ENCODE measurements around the gene CASQ2. TPM values are rescaled to one million over a fixed set of nuclear protein-coding genes. Genes with fewer than 3 reads are reported as not detected.

CASQ2 gene
- polyA plus RNA-seq, 3 donors: not detected

DNA sequence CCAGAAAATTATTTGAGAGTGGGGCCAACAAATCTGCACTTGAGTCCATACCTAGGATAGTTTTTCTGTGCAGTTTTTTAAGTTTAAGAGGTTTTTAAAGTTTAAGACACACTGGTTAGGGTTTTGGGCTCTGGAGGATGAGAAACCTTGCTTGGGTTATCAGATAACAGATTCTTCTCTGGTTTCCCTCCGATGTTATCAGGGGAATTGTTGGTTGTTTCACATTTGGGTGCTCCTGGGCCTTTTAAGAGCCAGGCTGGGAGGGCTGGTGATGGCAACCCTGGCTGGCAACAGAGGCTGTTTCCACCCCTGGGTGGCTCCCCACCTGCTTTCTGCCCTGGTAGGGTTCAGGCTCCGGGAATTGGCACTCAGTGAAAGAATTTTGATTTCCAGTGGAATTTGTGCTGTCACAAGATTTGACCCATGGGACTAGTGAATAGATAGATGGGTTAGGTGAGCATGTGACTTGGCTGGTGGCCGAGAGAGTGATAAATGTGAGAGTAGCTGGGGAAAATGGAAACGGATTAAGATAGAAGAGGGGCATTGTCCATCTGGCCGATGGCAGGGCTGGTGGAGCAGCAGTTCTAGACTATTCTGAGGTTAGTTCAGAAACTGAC lies 111.9 kb downstream of the CASQ2 start:
- Histone ChIP-seq H3K4me1 (ENCODE audit: control insufficient read depth in 1 of 2, insufficient read depth in 2 of 2, low read length in 2 of 2) (peaks cover 0 to 6% of the 10 kb centered on the region in 2 donors), H3K36me3 (replicated peaks in 1 of 2; ENCODE audit: control insufficient read depth in 1 of 2, insufficient read depth in 2 of 2, low read length in 2 of 2) (peaks cover 0 to 38% of the 10 kb centered on the region in 2 donors), H3K4me3 (replicated peaks in 1 of 3; ENCODE audit: low read depth in 2 of 3, low read length in 3 of 3) (no peak overlapping the region), H3K27ac (ENCODE audit: low read depth in 1 of 2, low read length in 2 of 2) (no peak overlapping the region), H2AFZ (ENCODE audit: insufficient read depth, low read depth, low read length, poor library complexity, severe bottlenecking) (no peak overlapping the region), H3K9ac (ENCODE audit: insufficient read depth, low read length, poor library complexity, severe bottlenecking) (no peak overlapping the region), H3K4me2 (replicated peaks; ENCODE audit: extremely low read depth, low read length, poor library complexity, severe bottlenecking) (no peak overlapping the region), H4K20me1 (ENCODE audit: insufficient read depth, low read length) (no peaks in the 10 kb centered on the region), H3K9me3 (replicated peaks in 1 of 2; ENCODE audit: control insufficient read depth in 1 of 2, insufficient read depth in 1 of 2, low read length in 2 of 2) (peaks cover 0 to 4% of the 10 kb centered on the region in 2 donors), H3K27me3 (ENCODE audit: control insufficient read depth in 2 of 2, insufficient read depth in 2 of 2, low read length in 2 of 2) (no peaks in the 10 kb centered on the region), H3K79me2 (ENCODE audit: insufficient read depth, low read length) (no peaks in the 10 kb centered on the region)
- Mint-ChIP-seq H3K36me3 (peaks cover 16 to 17% of the 10 kb centered on the region in 2 donors), H3K27ac (no peak overlapping the region), H3K27me3 (ENCODE audit: low read depth in 3 of 3) (peaks cover 0 to 2% (median 0%) of the 10 kb centered on the region in 3 donors), H3K4me3 (no peak overlapping the region), H3K9me3 (peaks cover 0 to 5% (median 0%) of the 10 kb centered on the region in 7 donors), H3K4me1 (peaks cover 13% of the 10 kb centered on the region)
- TF ChIP-seq, protein P1, sequence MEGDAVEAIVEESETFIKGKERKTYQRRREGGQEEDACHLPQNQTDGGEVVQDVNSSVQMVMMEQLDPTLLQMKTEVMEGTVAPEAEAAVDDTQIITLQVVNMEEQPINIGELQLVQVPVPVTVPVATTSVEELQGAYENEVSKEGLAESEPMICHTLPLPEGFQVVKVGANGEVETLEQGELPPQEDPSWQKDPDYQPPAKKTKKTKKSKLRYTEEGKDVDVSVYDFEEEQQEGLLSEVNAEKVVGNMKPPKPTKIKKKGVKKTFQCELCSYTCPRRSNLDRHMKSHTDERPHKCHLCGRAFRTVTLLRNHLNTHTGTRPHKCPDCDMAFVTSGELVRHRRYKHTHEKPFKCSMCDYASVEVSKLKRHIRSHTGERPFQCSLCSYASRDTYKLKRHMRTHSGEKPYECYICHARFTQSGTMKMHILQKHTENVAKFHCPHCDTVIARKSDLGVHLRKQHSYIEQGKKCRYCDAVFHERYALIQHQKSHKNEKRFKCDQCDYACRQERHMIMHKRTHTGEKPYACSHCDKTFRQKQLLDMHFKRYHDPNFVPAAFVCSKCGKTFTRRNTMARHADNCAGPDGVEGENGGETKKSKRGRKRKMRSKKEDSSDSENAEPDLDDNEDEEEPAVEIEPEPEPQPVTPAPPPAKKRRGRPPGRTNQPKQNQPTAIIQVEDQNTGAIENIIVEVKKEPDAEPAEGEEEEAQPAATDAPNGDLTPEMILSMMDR (IDR thresholded peaks at IDR 0.05): no peak
- DNase-seq: no peak
- 90% methylated on average over 5 of the region's 5 CpGs for WGBS (ENCODE audit: insufficient coverage)
- intact Hi-C loops (cut with micrococcal nuclease): no loop called here

DNA sequence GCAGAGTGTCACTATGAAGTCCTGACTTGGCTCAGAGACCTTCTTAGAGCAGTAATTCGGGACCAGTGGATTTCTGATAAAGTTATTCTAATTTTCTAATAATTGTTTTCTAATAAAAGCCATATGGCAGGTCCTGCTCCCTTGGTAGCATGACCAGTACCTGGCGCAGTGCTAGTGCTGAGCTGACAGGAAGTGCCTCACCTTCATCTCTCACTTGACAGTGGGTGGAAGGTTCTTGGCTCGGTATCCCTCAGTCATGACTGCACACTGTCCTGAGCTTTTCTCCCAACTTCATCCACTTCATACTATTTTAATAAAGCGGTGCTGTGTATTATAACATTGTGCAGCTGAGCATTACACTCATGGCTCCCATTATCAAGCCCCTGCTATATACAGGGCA lies 112.6 kb downstream of the CASQ2 start:
- H3K4me1 Mint-ChIP-seq: peaks cover 13% of the 10 kb centered on the region
- Histone ChIP-seq H3K27me3 (ENCODE audit: control insufficient read depth in 2 of 2, insufficient read depth in 2 of 2, low read length in 2 of 2) (no peaks in the 10 kb centered on the region), H3K79me2 (ENCODE audit: insufficient read depth, low read length) (no peaks in the 10 kb centered on the region), H3K27ac (ENCODE audit: low read depth in 1 of 2, low read length in 2 of 2) (no peak overlapping the region), H3K4me2 (replicated peaks; ENCODE audit: extremely low read depth, low read length, poor library complexity, severe bottlenecking) (no peak overlapping the region), H3K4me3 (replicated peaks in 1 of 3; ENCODE audit: low read depth in 2 of 3, low read length in 3 of 3) (no peak overlapping the region), H3K36me3 (replicated peaks in 1 of 2; ENCODE audit: control insufficient read depth in 1 of 2, insufficient read depth in 2 of 2, low read length in 2 of 2) (peaks cover 0 to 38% of the 10 kb centered on the region in 2 donors), H3K9me3 (replicated peaks in 1 of 2; ENCODE audit: control insufficient read depth in 1 of 2, insufficient read depth in 1 of 2, low read length in 2 of 2) (peaks cover 0 to 4% of the 10 kb centered on the region in 2 donors), H2AFZ (ENCODE audit: insufficient read depth, low read depth, low read length, poor library complexity, severe bottlenecking) (no peak overlapping the region), H3K9ac (ENCODE audit: insufficient read depth, low read length, poor library complexity, severe bottlenecking) (no peak overlapping the region), H4K20me1 (ENCODE audit: insufficient read depth, low read length) (no peaks in the 10 kb centered on the region), H3K4me1 (ENCODE audit: control insufficient read depth in 1 of 2, insufficient read depth in 2 of 2, low read length in 2 of 2) (peaks cover 0 to 6% of the 10 kb centered on the region in 2 donors)
- H3K36me3 Mint-ChIP-seq: peaks cover 16 to 17% of the 10 kb centered on the region in 2 donors
- intact Hi-C loops (cut with micrococcal nuclease): no loop called here
- peaks cover 0 to 5% (median 0%) of the 10 kb centered on the region in 7 donors for H3K9me3 Mint-ChIP-seq
- peaks cover 0 to 2% (median 0%) of the 10 kb centered on the region in 3 donors for H3K27me3 Mint-ChIP-seq (ENCODE audit: low read depth in 3 of 3)
- no peak overlapping the region for H3K4me3 Mint-ChIP-seq
- no CpG with 5 or more reads among the region's 4 CpGs for WGBS (ENCODE audit: insufficient coverage)
- TF ChIP-seq, protein P1 (IDR thresholded peaks at IDR 0.05): no peak
- no peak overlapping the region for H3K27ac Mint-ChIP-seq
- DNase-seq: no peak
